ENCODE measurements around the gene CRELD2.

Gene CRELD2

GRCh38 chr22:49962751-49963646 lies 44.6 kb downstream of the CRELD2 start (continued):
- TF ChIP-seq TSHZ1 (tag by site-specific recombination; IDR thresholded peaks at IDR 0.05; ENCODE audit: borderline replicate concordance) (0 out of 2 replicates have a peak, but pooled peaks have one; percentile 2), ZNF302 (tag by site-specific recombination; IDR thresholded peaks at IDR 0.05; ENCODE audit: low read depth) (no peak), ZNF664 (tag by site-specific recombination; IDR thresholded peaks at IDR 0.05) (no peak), HOXC10 (CRISPR knock-in tag; IDR thresholded peaks at IDR 0.05) (no peak), ZNF530 (tag by site-specific recombination; IDR thresholded peaks at IDR 0.05; ENCODE audit: low read depth) (no peak), ZNF311 (tag by site-specific recombination; IDR thresholded peaks at IDR 0.05; ENCODE audit: borderline replicate concordance) (no peak), MZF1 (tag by site-specific recombination; IDR thresholded peaks at IDR 0.05; ENCODE audit: borderline replicate concordance) (no peak), SP7 (tag by site-specific recombination; IDR thresholded peaks at IDR 0.05) (peak; percentile 63; the same call in 1 of the 2 replicates), ZNF121 (tag by site-specific recombination; IDR thresholded peaks at IDR 0.05) (no peak), PRDM4 (tag by site-specific recombination; IDR thresholded peaks at IDR 0.05) (no peak; the same call in 1 of the 2 replicates), ZNF423 (tag by site-specific recombination; IDR thresholded peaks at IDR 0.05) (no peak), ZBTB20 (tag by site-specific recombination; IDR thresholded peaks at IDR 0.05) (no peak), ZFP3 (tag by site-specific recombination; IDR thresholded peaks at IDR 0.05; ENCODE audit: low read depth) (no peak), ZXDB (tag by site-specific recombination; IDR thresholded peaks at IDR 0.05) (peak; percentile 66; the same call in 1 of the 2 replicates), ZBTB1 (tag by site-specific recombination; IDR thresholded peaks at IDR 0.05) (no peak), ZNF768 (tag by site-specific recombination; IDR thresholded peaks at IDR 0.05) (no peak), ZNF394 (tag by site-specific recombination; IDR thresholded peaks at IDR 0.05; ENCODE audit: borderline replicate concordance) (peak; percentile 66; the same call in 1 of the 2 replicates), ZNF174 (tag by site-specific recombination; IDR thresholded peaks at IDR 0.05) (no peak), EGR2 (tag by site-specific recombination; IDR thresholded peaks at IDR 0.05; ENCODE audit: low read depth) (peak; percentile 97), ZNF221 (tag by site-specific recombination; IDR thresholded peaks at IDR 0.05; ENCODE audit: borderline replicate concordance) (no peak), ZNF76 (tag by site-specific recombination; IDR thresholded peaks at IDR 0.05; ENCODE audit: borderline replicate concordance, low read depth) (0 out of 2 replicates have a peak, but pooled peaks have one; percentile 3), RBAK (tag by site-specific recombination; IDR thresholded peaks at IDR 0.05) (no peak), ZNF626 (tag by site-specific recombination; IDR thresholded peaks at IDR 0.05) (no peak), KLF16 (tag by site-specific recombination; IDR thresholded peaks at IDR 0.05) (peak; percentile 8; the same call in 1 of the 2 replicates)
- TF ChIP-seq, protein P1, sequence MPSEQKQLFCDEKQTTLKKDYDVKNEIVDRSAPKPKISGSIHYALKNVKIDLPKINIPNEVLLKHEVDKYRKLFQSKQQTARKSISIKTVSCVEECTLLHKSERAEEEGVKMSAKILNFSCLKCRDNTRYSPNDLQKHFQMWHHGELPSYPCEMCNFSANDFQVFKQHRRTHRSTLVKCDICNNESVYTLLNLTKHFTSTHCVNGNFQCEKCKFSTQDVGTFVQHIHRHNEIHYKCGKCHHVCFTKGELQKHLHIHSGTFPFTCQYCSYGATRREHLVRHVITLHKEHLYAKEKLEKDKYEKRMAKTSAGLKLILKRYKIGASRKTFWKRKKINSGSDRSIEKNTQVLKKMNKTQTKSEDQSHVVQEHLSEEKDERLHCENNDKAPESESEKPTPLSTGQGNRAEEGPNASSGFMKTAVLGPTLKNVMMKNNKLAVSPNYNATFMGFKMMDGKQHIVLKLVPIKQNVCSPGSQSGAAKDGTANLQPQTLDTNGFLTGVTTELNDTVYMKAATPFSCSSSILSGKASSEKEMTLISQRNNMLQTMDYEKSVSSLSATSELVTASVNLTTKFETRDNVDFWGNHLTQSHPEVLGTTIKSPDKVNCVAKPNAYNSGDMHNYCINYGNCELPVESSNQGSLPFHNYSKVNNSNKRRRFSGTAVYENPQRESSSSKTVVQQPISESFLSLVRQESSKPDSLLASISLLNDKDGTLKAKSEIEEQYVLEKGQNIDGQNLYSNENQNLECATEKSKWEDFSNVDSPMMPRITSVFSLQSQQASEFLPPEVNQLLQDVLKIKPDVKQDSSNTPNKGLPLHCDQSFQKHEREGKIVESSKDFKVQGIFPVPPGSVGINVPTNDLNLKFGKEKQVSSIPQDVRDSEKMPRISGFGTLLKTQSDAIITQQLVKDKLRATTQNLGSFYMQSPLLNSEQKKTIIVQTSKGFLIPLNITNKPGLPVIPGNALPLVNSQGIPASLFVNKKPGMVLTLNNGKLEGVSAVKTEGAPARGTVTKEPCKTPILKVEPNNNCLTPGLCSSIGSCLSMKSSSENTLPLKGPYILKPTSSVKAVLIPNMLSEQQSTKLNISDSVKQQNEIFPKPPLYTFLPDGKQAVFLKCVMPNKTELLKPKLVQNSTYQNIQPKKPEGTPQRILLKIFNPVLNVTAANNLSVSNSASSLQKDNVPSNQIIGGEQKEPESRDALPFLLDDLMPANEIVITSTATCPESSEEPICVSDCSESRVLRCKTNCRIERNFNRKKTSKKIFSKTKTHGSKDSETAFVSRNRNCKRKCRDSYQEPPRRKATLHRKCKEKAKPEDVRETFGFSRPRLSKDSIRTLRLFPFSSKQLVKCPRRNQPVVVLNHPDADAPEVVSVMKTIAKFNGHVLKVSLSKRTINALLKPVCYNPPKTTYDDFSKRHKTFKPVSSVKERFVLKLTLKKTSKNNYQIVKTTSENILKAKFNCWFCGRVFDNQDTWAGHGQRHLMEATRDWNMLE (tag by site-specific recombination; conservative IDR thresholded peaks at IDR 0.05; ENCODE audit: low read depth): no peak
- TF ChIP-seq, protein P2, sequence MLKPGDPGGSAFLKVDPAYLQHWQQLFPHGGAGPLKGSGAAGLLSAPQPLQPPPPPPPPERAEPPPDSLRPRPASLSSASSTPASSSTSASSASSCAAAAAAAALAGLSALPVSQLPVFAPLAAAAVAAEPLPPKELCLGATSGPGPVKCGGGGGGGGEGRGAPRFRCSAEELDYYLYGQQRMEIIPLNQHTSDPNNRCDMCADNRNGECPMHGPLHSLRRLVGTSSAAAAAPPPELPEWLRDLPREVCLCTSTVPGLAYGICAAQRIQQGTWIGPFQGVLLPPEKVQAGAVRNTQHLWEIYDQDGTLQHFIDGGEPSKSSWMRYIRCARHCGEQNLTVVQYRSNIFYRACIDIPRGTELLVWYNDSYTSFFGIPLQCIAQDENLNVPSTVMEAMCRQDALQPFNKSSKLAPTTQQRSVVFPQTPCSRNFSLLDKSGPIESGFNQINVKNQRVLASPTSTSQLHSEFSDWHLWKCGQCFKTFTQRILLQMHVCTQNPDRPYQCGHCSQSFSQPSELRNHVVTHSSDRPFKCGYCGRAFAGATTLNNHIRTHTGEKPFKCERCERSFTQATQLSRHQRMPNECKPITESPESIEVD (tag by site-specific recombination; IDR thresholded peaks at IDR 0.05): no peak

Measured in HEK293 (cell line).